ENCODE results near the gene SLC6A11.

DNA sequence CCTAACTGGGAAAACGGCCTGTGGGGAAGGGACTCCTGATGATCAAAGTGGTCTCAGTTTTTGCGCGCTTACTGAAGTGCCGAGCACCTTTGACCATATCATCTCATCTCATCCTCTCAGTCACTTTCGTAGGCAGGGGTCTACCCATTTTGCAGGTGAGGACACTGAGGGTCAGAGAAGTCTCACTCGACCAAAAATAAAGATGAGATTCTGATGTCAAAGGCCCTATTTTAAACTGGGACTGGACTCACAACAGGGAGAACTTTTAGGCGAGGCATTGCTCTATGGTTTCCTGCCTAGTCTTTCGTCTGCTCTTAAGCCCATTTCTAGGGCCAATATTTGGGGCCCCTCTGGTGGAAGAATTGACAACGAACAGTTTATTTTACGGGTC is 830 bp downstream of the SLC6A11 start:
- TF ChIP-seq, protein P1, sequence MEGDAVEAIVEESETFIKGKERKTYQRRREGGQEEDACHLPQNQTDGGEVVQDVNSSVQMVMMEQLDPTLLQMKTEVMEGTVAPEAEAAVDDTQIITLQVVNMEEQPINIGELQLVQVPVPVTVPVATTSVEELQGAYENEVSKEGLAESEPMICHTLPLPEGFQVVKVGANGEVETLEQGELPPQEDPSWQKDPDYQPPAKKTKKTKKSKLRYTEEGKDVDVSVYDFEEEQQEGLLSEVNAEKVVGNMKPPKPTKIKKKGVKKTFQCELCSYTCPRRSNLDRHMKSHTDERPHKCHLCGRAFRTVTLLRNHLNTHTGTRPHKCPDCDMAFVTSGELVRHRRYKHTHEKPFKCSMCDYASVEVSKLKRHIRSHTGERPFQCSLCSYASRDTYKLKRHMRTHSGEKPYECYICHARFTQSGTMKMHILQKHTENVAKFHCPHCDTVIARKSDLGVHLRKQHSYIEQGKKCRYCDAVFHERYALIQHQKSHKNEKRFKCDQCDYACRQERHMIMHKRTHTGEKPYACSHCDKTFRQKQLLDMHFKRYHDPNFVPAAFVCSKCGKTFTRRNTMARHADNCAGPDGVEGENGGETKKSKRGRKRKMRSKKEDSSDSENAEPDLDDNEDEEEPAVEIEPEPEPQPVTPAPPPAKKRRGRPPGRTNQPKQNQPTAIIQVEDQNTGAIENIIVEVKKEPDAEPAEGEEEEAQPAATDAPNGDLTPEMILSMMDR (IDR thresholded peaks at IDR 0.05), result no peak
- TF ChIP-seq POLR2AphosphoS5 (IDR thresholded peaks at IDR 0.05; ENCODE audit: insufficient read depth in 1 of 2, low read depth in 1 of 2), result no peak
